DND-41 (cell line): ENCODE measurements around the gene PAK4.

Experiments used
- ATAC-seq: fragments of 200-7000 bp; cut with Tn5 transposase; 3 replicates; pipeline ENCODE4 v1.9.1; 2021; ENCODE audit warnings: low read depth; ENCODE audit not compliant: insufficient read depth
- DNase-seq: peaks from one replicate; pipeline ENCODE4 v3.0.0-alpha.2; 2020
- H2AFZ ChIP-seq: 2 replicates; pipeline ENCODE4 v1.6.0; 2012; ENCODE audit warnings: low read depth, low read length
- H3K27ac ChIP-seq: 2 replicates; pipeline ENCODE4 v1.5.1; 2012; ENCODE audit warnings: low read length, inconsistent platforms
- H3K27me3 ChIP-seq: fragments of 200-600 bp; sonication (generic); 2 replicates; pipeline ENCODE4 v1.6.0; 2012; ENCODE audit warnings: low read length, mild to moderate bottlenecking, inconsistent platforms; ENCODE audit not compliant: insufficient read depth, poor library complexity
- H3K36me3 ChIP-seq: 2 replicates; pipeline ENCODE4 v1.5.1; 2012; ENCODE audit warnings: low read length, inconsistent platforms; ENCODE audit not compliant: insufficient read depth
- H3K4me1 ChIP-seq: 2 replicates; pipeline ENCODE4 v1.5.1; 2012; ENCODE audit warnings: mild to moderate bottlenecking, low read length; ENCODE audit not compliant: insufficient read depth
- H3K4me2 ChIP-seq: 2 replicates; pipeline ENCODE4 v1.6.0; 2012; ENCODE audit warnings: mild to moderate bottlenecking, moderate library complexity, low read length, inconsistent platforms; ENCODE audit not compliant: insufficient read depth
- H3K4me3 ChIP-seq, 2 experiments: fragments of 200-600 bp in 1 of 2; shearing (Covaris generic) in 1 of 2; 2 replicates each; pipeline ENCODE4 v1.5.1; 2012 to 2016; ENCODE audit warnings: inconsistent platforms in 2 of 2, low read length in 2 of 2, mild to moderate bottlenecking in 2 of 2, low read depth in 1 of 2, moderate library complexity in 1 of 2
- H3K79me2 ChIP-seq: 2 replicates; pipeline ENCODE4 v1.6.0; 2012; ENCODE audit warnings: low read length, inconsistent platforms; ENCODE audit not compliant: insufficient read depth
- H3K9ac ChIP-seq: 2 replicates; pipeline ENCODE4 v1.6.0; 2012; ENCODE audit warnings: low read depth, mild to moderate bottlenecking, inconsistent platforms, low read length, moderate library complexity
- H3K9me3 ChIP-seq: 2 replicates; pipeline ENCODE4 v1.5.1; 2012; ENCODE audit warnings: low read length, moderate library complexity, mild to moderate bottlenecking, inconsistent platforms; ENCODE audit not compliant: insufficient read depth, severe bottlenecking
- H4K20me1 ChIP-seq: 2 replicates; pipeline ENCODE4 v1.6.0; 2012; ENCODE audit warnings: low read length; ENCODE audit not compliant: insufficient read depth
- EZH2 ChIP-seq: IDR thresholded peaks from 3 replicates; pipeline ENCODE4 v1.6.1; 2012; ENCODE audit warnings: borderline replicate concordance, low read depth, mild to moderate bottlenecking, moderate library complexity, low read length, inconsistent platforms; ENCODE audit not compliant: severe bottlenecking
- TF ChIP-seq, protein P1 (sequence below): IDR thresholded peaks from 2 replicates; pipeline ENCODE4 v1.5.1; 2012; ENCODE audit warnings: borderline replicate concordance, low read length, moderate library complexity, mild to moderate bottlenecking; ENCODE audit not compliant: poor library complexity, severe bottlenecking; ENCODE audit errors: extremely low read depth

Gene PAK4

GRCh38 chr19:39145180-39145953 lies 19.8 kb downstream of the PAK4 start:
- Histone ChIP-seq H3K27me3 (no peaks in the 10 kb centered on the region), H3K4me1 (no peaks in the 10 kb centered on the region), H4K20me1 (peaks cover 66% of the 10 kb centered on the region), H3K79me2 (peaks cover 86% of the 10 kb centered on the region), H3K9me3 (no peaks in the 10 kb centered on the region), H3K27ac (no peak overlapping the region), H3K4me3 (no peak overlapping the region), H3K9ac (no peak overlapping the region), H2AFZ (no peak overlapping the region), H3K4me2 (no peak overlapping the region), H3K36me3 (0 out of 2 replicates have a peak, but pooled peaks cover 5% of the 10 kb centered on the region)
- ATAC-seq (peak; percentile 40; the same call in 1 of the 3 replicates), DNase-seq (no peak)
- TF ChIP-seq EZH2: no peak

GRCh38 chr19:39146091-39146490 lies 20.5 kb downstream of the PAK4 start:
- 0 out of 2 replicates have a peak, but pooled peaks cover 5% of the 10 kb centered on the region for H3K36me3 ChIP-seq
- no peaks in the 10 kb centered on the region for H3K9me3 ChIP-seq
- H3K9ac ChIP-seq: no peak overlapping the region
- H4K20me1 ChIP-seq: peaks cover 65% of the 10 kb centered on the region
- H3K27ac ChIP-seq: no peak overlapping the region
- TF ChIP-seq, protein P1, sequence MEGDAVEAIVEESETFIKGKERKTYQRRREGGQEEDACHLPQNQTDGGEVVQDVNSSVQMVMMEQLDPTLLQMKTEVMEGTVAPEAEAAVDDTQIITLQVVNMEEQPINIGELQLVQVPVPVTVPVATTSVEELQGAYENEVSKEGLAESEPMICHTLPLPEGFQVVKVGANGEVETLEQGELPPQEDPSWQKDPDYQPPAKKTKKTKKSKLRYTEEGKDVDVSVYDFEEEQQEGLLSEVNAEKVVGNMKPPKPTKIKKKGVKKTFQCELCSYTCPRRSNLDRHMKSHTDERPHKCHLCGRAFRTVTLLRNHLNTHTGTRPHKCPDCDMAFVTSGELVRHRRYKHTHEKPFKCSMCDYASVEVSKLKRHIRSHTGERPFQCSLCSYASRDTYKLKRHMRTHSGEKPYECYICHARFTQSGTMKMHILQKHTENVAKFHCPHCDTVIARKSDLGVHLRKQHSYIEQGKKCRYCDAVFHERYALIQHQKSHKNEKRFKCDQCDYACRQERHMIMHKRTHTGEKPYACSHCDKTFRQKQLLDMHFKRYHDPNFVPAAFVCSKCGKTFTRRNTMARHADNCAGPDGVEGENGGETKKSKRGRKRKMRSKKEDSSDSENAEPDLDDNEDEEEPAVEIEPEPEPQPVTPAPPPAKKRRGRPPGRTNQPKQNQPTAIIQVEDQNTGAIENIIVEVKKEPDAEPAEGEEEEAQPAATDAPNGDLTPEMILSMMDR: no peak
- TF ChIP-seq EZH2: no peak
- DNase-seq: no peak
- H3K27me3 ChIP-seq: no peaks in the 10 kb centered on the region
- peaks cover 85% of the 10 kb centered on the region for H3K79me2 ChIP-seq
- no peak overlapping the region for H3K4me3 ChIP-seq
- H3K4me1 ChIP-seq: no peaks in the 10 kb centered on the region
- no peak for ATAC-seq
- no peak overlapping the region for H2AFZ ChIP-seq
- no peak overlapping the region for H3K4me2 ChIP-seq

GRCh38 chr19:39146686-39147450 lies 21.3 kb downstream of the PAK4 start:
- ATAC-seq (no peak), DNase-seq (no peak)
- Histone ChIP-seq H3K9ac (no peak overlapping the region), H3K36me3 (peaks cover 8% of the 10 kb centered on the region; the same call in 1 of the 2 replicates), H3K27ac (no peak overlapping the region), H3K27me3 (no peaks in the 10 kb centered on the region), H3K79me2 (peaks cover 83% of the 10 kb centered on the region), H3K4me2 (no peak overlapping the region), H3K4me1 (no peaks in the 10 kb centered on the region), H4K20me1 (peaks cover 68% of the 10 kb centered on the region), H3K4me3 (no peak overlapping the region), H2AFZ (no peak overlapping the region), H3K9me3 (no peaks in the 10 kb centered on the region)
- TF ChIP-seq, protein P1: no peak
- no peak for TF ChIP-seq EZH2

DNA sequence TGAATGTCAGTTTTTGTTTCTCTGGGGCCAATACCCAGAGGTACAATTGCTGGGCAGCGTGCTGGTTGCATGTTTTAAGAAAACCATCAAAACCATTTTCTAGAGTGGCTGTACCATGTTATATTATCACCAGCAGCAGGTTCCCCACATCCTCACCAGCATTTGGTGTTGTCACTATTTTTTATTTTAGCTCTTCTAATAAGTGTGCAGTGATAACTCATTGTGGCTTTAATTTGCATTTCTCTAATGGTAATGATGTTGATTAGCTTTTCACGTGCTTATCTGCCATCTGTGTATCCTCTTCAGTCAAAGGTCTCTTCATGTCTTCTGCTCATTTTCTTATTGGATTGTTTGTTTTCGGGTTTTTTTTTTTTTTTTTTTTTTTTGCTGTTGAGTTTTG lies 21.9 kb downstream of the PAK4 start:
- ATAC-seq: no peak

More for the DNA sequence above, 21.9 kb downstream of the PAK4 start:
- Histone ChIP-seq H3K4me3 (no peak overlapping the region), H4K20me1 (peaks cover 68% of the 10 kb centered on the region), H3K27me3 (no peaks in the 10 kb centered on the region), H3K4me2 (no peak overlapping the region), H2AFZ (no peak overlapping the region), H3K79me2 (peaks cover 77% of the 10 kb centered on the region), H3K36me3 (peaks cover 8% of the 10 kb centered on the region; the same call in 1 of the 2 replicates), H3K9me3 (no peaks in the 10 kb centered on the region), H3K4me1 (no peaks in the 10 kb centered on the region), H3K9ac (no peak overlapping the region), H3K27ac (no peak overlapping the region)
- no peak for TF ChIP-seq EZH2
- TF ChIP-seq, protein P1: no peak
- no peak for DNase-seq
